IMR-90 (cell line): ENCODE measurements around the gene CRIM1. TPM values are rescaled to one million over a fixed set of nuclear protein-coding genes. Genes with fewer than 3 reads are reported as not detected.

Experiments
- ATAC-seq: fragments of 200-7000 bp; cut with Tn5 transposase; 2 replicates; pipeline ENCODE4 v1.9.1; 2020; ENCODE audit warnings: low read depth, mild to moderate bottlenecking, moderate library complexity
- BruUV-seq: library from RNA; stranded (reverse); fragments of 400-500 nt; replicated peaks from 2 replicates; lab custom pipeline; 2021; lab: Mats Ljungman, UMichigan
- CTCF ChIA-PET: fragments of 300-600 bp; formaldehyde crosslinking; extraction: SDS; loops from one replicate; lab custom pipeline; 2021; ENCODE audit warnings: antibody characterized with exemption; lab: Yijun Ruan, JAX
- POLR2A ChIA-PET: fragments of 300-600 bp; sonication (Branson Sonifier 250); formaldehyde crosslinking; loops from one replicate; lab custom pipeline; 2022; ENCODE audit warnings: antibody characterized with exemption; ENCODE audit not compliant: unreplicated experiment; lab: Charles Lee
- DNase-seq: peaks from one replicate; pipeline ENCODE4 v3.0.0; 2013
- H2AFZ ChIP-seq: replicated peaks from 2 replicates; pipeline ENCODE3; 2013; ENCODE audit warnings: low read length, mild to moderate bottlenecking; ENCODE audit not compliant: poor library complexity
- H2AK5ac ChIP-seq: 2 replicates; pipeline ENCODE4 v1.6.1; 2013; ENCODE audit warnings: low read depth, low read length, inconsistent platforms
- H2AK9ac ChIP-seq: replicated peaks from 2 replicates; pipeline ENCODE3; 2013; ENCODE audit warnings: mild to moderate bottlenecking, low read depth, low read length, moderate library complexity; ENCODE audit not compliant: poor library complexity
- H2BK120ac ChIP-seq: 2 replicates; pipeline ENCODE4 v1.6.1; 2013; ENCODE audit warnings: low read depth, low read length, inconsistent platforms
- H2BK15ac ChIP-seq: 3 replicates; pipeline ENCODE4 v1.6.1; 2013; ENCODE audit warnings: low read depth, low read length, inconsistent platforms
- H2BK20ac ChIP-seq: 2 replicates; pipeline ENCODE4 v1.6.1; 2013; ENCODE audit warnings: low read depth, mild to moderate bottlenecking, inconsistent platforms, low read length, moderate library complexity
- H2BK5ac ChIP-seq: 2 replicates; pipeline ENCODE4 v1.6.1; 2013; ENCODE audit warnings: mild to moderate bottlenecking, low read depth, low read length, inconsistent platforms; ENCODE audit not compliant: poor library complexity, severe bottlenecking
- H3K14ac ChIP-seq: replicated peaks from 2 replicates; pipeline ENCODE4 v1.6.1; 2013; ENCODE audit warnings: low read depth, low read length, inconsistent platforms
- H3K18ac ChIP-seq: 2 replicates; pipeline ENCODE4 v1.6.1; 2013; ENCODE audit warnings: low read depth, low read length, control low read depth
- H3K23ac ChIP-seq: 2 replicates; pipeline ENCODE4 v1.6.1; 2013; ENCODE audit warnings: low read depth, low read length, inconsistent platforms
- H3K27ac ChIP-seq: 2 replicates; pipeline ENCODE4 v1.5.1; 2013; ENCODE audit warnings: mild to moderate bottlenecking, control low read depth, low read length; ENCODE audit not compliant: insufficient read depth
- H3K27me3 ChIP-seq: 2 replicates; pipeline ENCODE4 v1.6.1; 2013; ENCODE audit warnings: low read length; ENCODE audit not compliant: control insufficient read depth, insufficient read depth
- H3K36me3 ChIP-seq: 2 replicates; pipeline ENCODE4 v1.6.1; 2013; ENCODE audit warnings: low read length, mixed read lengths; ENCODE audit not compliant: control insufficient read depth, insufficient read depth
- H3K4ac ChIP-seq: 2 replicates; pipeline ENCODE4 v1.6.1; 2013; ENCODE audit warnings: low read depth, low read length, inconsistent platforms
- H3K4me1 ChIP-seq: 2 replicates; pipeline ENCODE4 v1.6.1; 2013; ENCODE audit warnings: low read length, mixed read lengths; ENCODE audit not compliant: control insufficient read depth, insufficient read depth
- H3K4me2 ChIP-seq: 2 replicates; pipeline ENCODE4 v1.6.1; 2013; ENCODE audit warnings: low read depth, mild to moderate bottlenecking, control low read depth, low read length, moderate library complexity
- H3K4me3 ChIP-seq: 2 replicates; pipeline ENCODE4 v1.5.1; 2013; ENCODE audit warnings: low read depth, mild to moderate bottlenecking, control low read depth, low read length, moderate library complexity; ENCODE audit not compliant: insufficient read depth
- H3K56ac ChIP-seq: 2 replicates; pipeline ENCODE4 v1.6.1; 2013; ENCODE audit warnings: low read length, inconsistent platforms; ENCODE audit not compliant: insufficient read depth; ENCODE audit errors: extremely low read depth
- H3K79me1 ChIP-seq, 2 experiments: 2 replicates each; pipeline ENCODE4 v1.6.1; 2013; ENCODE audit warnings: low read length in 2 of 2, inconsistent platforms in 1 of 2, low read depth in 1 of 2
- H3K9ac ChIP-seq: 2 replicates; pipeline ENCODE4 v1.6.1; 2013; ENCODE audit warnings: low read depth, low read length, control low read depth
- H3K9me1 ChIP-seq: 2 replicates; pipeline ENCODE4 v1.6.1; 2013; ENCODE audit warnings: low read length, inconsistent platforms; ENCODE audit not compliant: insufficient read depth
- H3K9me3 ChIP-seq: 2 replicates; pipeline ENCODE4 v1.6.1; 2013; ENCODE audit warnings: low read length; ENCODE audit not compliant: control insufficient read depth, insufficient read depth
- H4K20me1 ChIP-seq: 2 replicates; pipeline ENCODE4 v1.6.1; 2013; ENCODE audit warnings: low read length, inconsistent platforms; ENCODE audit not compliant: insufficient read depth
- H4K5ac ChIP-seq: 2 replicates; pipeline ENCODE4 v1.6.1; 2013; ENCODE audit warnings: mild to moderate bottlenecking, low read depth, low read length, control low read depth
- H4K8ac ChIP-seq, 2 experiments: 2 replicates each; pipeline ENCODE4 v1.6.1; 2013; ENCODE audit warnings: low read depth in 2 of 2, low read length in 2 of 2, control low read depth in 1 of 2, inconsistent platforms in 1 of 2
- H4K91ac ChIP-seq: 2 replicates; pipeline ENCODE4 v1.6.1; 2013; ENCODE audit warnings: low read depth, low read length, inconsistent platforms; ENCODE audit not compliant: insufficient read depth
- CEBPB ChIP-seq: IDR thresholded peaks from 2 replicates; pipeline ENCODE4 v1.6.1; 2012; ENCODE audit warnings: low read depth, low read length, improper control_type of control experiment
- MAFK ChIP-seq: IDR thresholded peaks from 2 replicates; pipeline ENCODE4 v1.6.1; 2012; ENCODE audit warnings: low read depth, low read length, improper control_type of control experiment
- RFX5 ChIP-seq: IDR thresholded peaks from 2 replicates; pipeline ENCODE4 v1.8.0; 2012; ENCODE audit warnings: low read depth, mild to moderate bottlenecking, low read length, moderate library complexity
- WGBS, 2 experiments: methylation state at CpG; one replicate each; pipeline versions ENCODE4 v1.1.5 to v1.1.7; 2013; ENCODE audit warnings: missing lambda C conversion rate in 2 of 2; ENCODE audit not compliant: insufficient read length in 1 of 2; ENCODE audit errors: extremely low coverage in 2 of 2; 5-methylcytosine and 5-hydroxymethylcytosine counted together
- dilution Hi-C: fragments of 300-500 bp; cut with HindIII; formaldehyde crosslinking; loops from one replicate; pipeline ENCODE4 v1.14.3; 2018; ENCODE audit warnings: low sequenced_read_pairs; ENCODE audit not compliant: unreplicated experiment
- in situ Hi-C: fragments of 300-500 bp; cut with MboI; formaldehyde crosslinking; loops from 3 replicates; pipeline ENCODE4 v1.14.3; 2019; ENCODE audit warnings: low sequenced_read_pairs, inconsistent platforms, mixed read lengths
- intact Hi-C: fragments of 100-400 bp; cut with micrococcal nuclease; formaldehyde crosslinking; loops from 2 replicates; pipeline ENCODE4 v1.10.0; 2022
- polyA plus RNA-seq, 3 experiments: library from polyadenylated mRNA; depleted of rRNA; stranded (reverse); fragments of >200 nt; gene quantifications; 2 replicates each; pipeline ENCODE4 v1.2.3, GENCODE V29; 2012; ENCODE audit warnings: low replicate concordance in 1 of 3
- total RNA-seq: library from RNA; depleted of rRNA; stranded (reverse); fragments of >200 nt; gene quantifications from 2 replicates; pipeline ENCODE4 v1.2.3, GENCODE V29; 2012

Gene CRIM1
- total and polyA plus RNA-seq, 2 of the 4 experiments (the other 2 are of a cell fraction), result 285 to 490 TPM

DNA sequence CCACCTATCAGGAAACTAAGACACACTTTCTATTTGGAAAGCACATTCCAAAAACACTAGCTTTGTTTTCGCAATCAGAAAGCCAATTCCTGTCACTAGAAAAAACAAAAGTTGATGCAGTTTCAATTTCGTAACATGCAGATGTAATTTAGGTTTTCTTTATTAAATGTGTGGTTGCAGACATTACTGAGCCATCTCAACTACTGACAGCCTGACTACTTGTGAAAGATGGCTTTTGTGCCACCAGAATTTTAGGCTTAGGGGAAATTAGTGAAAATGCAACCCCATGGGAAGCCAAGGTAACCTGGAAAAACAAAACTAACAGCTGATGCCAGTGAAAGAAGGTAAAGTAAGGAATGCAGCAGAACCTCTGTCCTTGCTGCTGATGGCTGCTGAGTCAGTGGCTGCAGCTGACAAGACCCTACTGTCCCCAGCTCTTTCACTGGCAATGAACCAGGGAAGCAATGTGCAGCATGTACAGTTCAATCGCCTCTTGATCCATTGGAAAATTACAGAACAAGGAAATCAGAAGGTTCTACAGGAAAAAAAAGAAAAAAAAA is 207.5 kb downstream of the CRIM1 start:
- Histone ChIP-seq H3K79me1 (peaks cover 38 to 54% of the 10 kb centered on the region in 2 experiments), H3K23ac (peak overlapping the region; percentile 88), H4K5ac (peak overlapping the region; percentile 77), H3K4me1 (peaks cover 24% of the 10 kb centered on the region), H3K9ac (peak overlapping the region; percentile 46; the same call in 1 of the 2 replicates), H4K20me1 (no peaks in the 10 kb centered on the region), H3K18ac (peak overlapping the region; percentile 97; the same call in 1 of the 2 replicates), H3K4ac (peak overlapping the region; percentile 95), H2BK15ac (peak overlapping the region; percentile 51; the same call in 2 of the 3 replicates), H2AFZ (no peak overlapping the region), H3K14ac (peak overlapping the region; percentile 84), H2BK5ac (peak overlapping the region; percentile 96), H4K8ac (peak overlapping the region; percentile 59 to 75), H3K27ac (peak overlapping the region; percentile 96), H2BK120ac (peak overlapping the region; percentile 90), H2AK5ac (peak overlapping the region; percentile 93), H2AK9ac (no peak overlapping the region), H3K56ac (peak overlapping the region; percentile 44), H3K9me1 (peaks cover 13% of the 10 kb centered on the region), H4K91ac (peak overlapping the region; percentile 86), H2BK20ac (peak overlapping the region; percentile 91), H3K4me3 (no peak overlapping the region; the same call in 1 of the 2 replicates), H3K4me2 (peak overlapping the region; percentile 93), H3K27me3 (no peaks in the 10 kb centered on the region), H3K9me3 (no peaks in the 10 kb centered on the region), H3K36me3 (peaks cover 14% of the 10 kb centered on the region)
- no CpG with 5 or more reads among the region's 3 CpGs for WGBS, 2 experiments
- DNase-seq, result peak; percentile 50
- ATAC-seq, result no peak
- CTCF ChIA-PET, result interaction anchor here (0.9 to 1.2 kb wide), 2 partner anchors 18 to 109 kb away, joined by 3 read pairs; no protein-coding TSS in a partner anchor
- no TSS peak for BruUV-seq
- TF ChIP-seq RFX5 (no peak), CEBPB (peak; percentile 89), MAFK (no peak)
- intact Hi-C loops, result no loop called here
- POLR2A ChIA-PET, result interaction anchor here (0.7 kb wide), 1 partner anchor 9 kb away, joined by 8 read pairs; no protein-coding TSS in a partner anchor
- dilution Hi-C loops, result no loop called here
- in situ Hi-C loops, result no loop called here
